K562 (cell line): ENCODE results near the gene KPNA4. TPM values are rescaled to one million over a fixed set of nuclear protein-coding genes. Genes with fewer than 3 reads are reported as not detected.

Experiments
- ATAC-seq: fragments of 200-7000 bp; cut with Tn5 transposase; 3 replicates; pipeline ENCODE4 v1.9.1; 2020; ENCODE audit warnings: moderate library complexity
- BruUV-seq: library from RNA; stranded (reverse); fragments of 400-500 nt; replicated peaks from 2 replicates; lab custom pipeline; 2021; lab: Mats Ljungman, UMichigan
- CTCF ChIA-PET: fragments of 300-600 bp; formaldehyde crosslinking; extraction: SDS; loops from one replicate; lab custom pipeline; 2021; ENCODE audit warnings: low intra/inter-chr PET ratio; lab: Yijun Ruan, JAX
- POLR2A ChIA-PET: fragments of 300-600, 350-650 bp; sonication (Branson Sonifier 250); formaldehyde crosslinking; extraction: SDS; loops from one replicate; lab custom pipeline; 2021; ENCODE audit warnings: antibody characterized with exemption, inconsistent platforms; lab: Yijun Ruan, JAX
- DNase-seq, 4 experiments: peaks; one replicate each; pipeline versions ENCODE4 v3.0.0 to v3.0.0-alpha.2; 2011 to 2018; ENCODE audit warnings: low spot score in 3 of 4, mixed read lengths in 3 of 4; ENCODE audit errors: extremely low read depth in 1 of 4
- FAIRE-seq: peaks from 2 replicates; lab custom pipeline; 2011; peaks lifted over from hg19 to GRCh38; lab: Jason Lieb, UNC
- H2AFZ ChIP-seq: 2 replicates; pipeline ENCODE4 v1.6.0; 2011; ENCODE audit warnings: low read depth, low read length, control low read depth, inconsistent platforms
- H3K27ac ChIP-seq: fragments of 200-600 bp; 3 replicates; pipeline ENCODE4 v1.8.0; 2011; ENCODE audit warnings: low read depth, mild to moderate bottlenecking, control low read depth, inconsistent platforms, low read length, moderate library complexity, mixed read lengths; ENCODE audit errors: extremely low read depth
- H3K27me3 ChIP-seq, 2 experiments: fragments of 300-600 bp in 1 of 2; 2 replicates in 1 of 2; 3 replicates in 1 of 2; pipeline versions ENCODE4 v1.6.0 to v1.8.0; 2011; ENCODE audit warnings: inconsistent platforms in 2 of 2, low read length in 2 of 2, mild to moderate bottlenecking in 1 of 2, mixed read lengths in 1 of 2, moderate library complexity in 1 of 2; ENCODE audit not compliant: control insufficient read depth in 2 of 2, insufficient read depth in 2 of 2
- H3K36me3 ChIP-seq: fragments of 300-600 bp; 3 replicates; pipeline ENCODE4 v1.8.0; 2011; ENCODE audit warnings: mild to moderate bottlenecking, low read length, inconsistent platforms; ENCODE audit not compliant: control insufficient read depth, insufficient read depth
- H3K4me1 ChIP-seq, 2 experiments: fragments of 200-600 bp in 1 of 2; replicated peaks in 1 of 2; 2 replicates in 1 of 2; 3 replicates in 1 of 2; pipeline versions ENCODE4 v1.5.1 to v1.8.0; 2011; ENCODE audit warnings: inconsistent platforms in 2 of 2, low read length in 2 of 2, mild to moderate bottlenecking in 1 of 2, mixed read lengths in 1 of 2, moderate library complexity in 1 of 2; ENCODE audit not compliant: control insufficient read depth in 2 of 2, insufficient read depth in 2 of 2
- H3K4me2 ChIP-seq: 2 replicates; pipeline ENCODE4 v1.6.1; 2011; ENCODE audit warnings: low read length, control low read depth, inconsistent platforms, mixed read lengths; ENCODE audit not compliant: insufficient read depth
- H3K4me3 ChIP-seq: fragments of 200-600 bp; sonication (generic), shearing (Covaris generic); 2 replicates; pipeline ENCODE4 v1.5.1; 2016; ENCODE audit warnings: control low read depth, inconsistent platforms
- H3K79me2 ChIP-seq: fragments of 200-600 bp; 3 replicates; pipeline ENCODE4 v1.8.0; 2011; ENCODE audit warnings: low read length, inconsistent platforms; ENCODE audit not compliant: control insufficient read depth, insufficient read depth
- H3K9ac ChIP-seq, 2 experiments: 2 replicates each; pipeline versions ENCODE4 v1.6.0 to v1.6.1; 2011; ENCODE audit warnings: low read depth in 2 of 2, low read length in 2 of 2, control low read depth in 1 of 2, inconsistent platforms in 1 of 2, mild to moderate bottlenecking in 1 of 2, mixed read lengths in 1 of 2; ENCODE audit not compliant: insufficient read depth in 1 of 2
- H3K9me1 ChIP-seq: one replicate; pipeline ENCODE4 v1.6.0; 2011; ENCODE audit warnings: inconsistent platforms, mild to moderate bottlenecking, low read length, moderate library complexity; ENCODE audit not compliant: control insufficient read depth, insufficient read depth
- H3K9me3 ChIP-seq: replicated peaks from 2 replicates; pipeline ENCODE4 v1.5.1; 2011; ENCODE audit warnings: low read depth, low read length, inconsistent platforms; ENCODE audit not compliant: control insufficient read depth, insufficient read depth
- H4K20me1 ChIP-seq: replicated peaks from 2 replicates; pipeline ENCODE4 v1.6.1; 2011; ENCODE audit warnings: low read length, inconsistent platforms, mixed read lengths; ENCODE audit not compliant: control insufficient read depth, insufficient read depth
- NR4A1 ChIP-seq, 2 experiments: fragments of 250-450 bp in 1 of 2; fragments of 450-650 bp in 1 of 2; sonication (Bioruptor Pico) in 1 of 2; IDR thresholded peaks; 2 replicates each; pipeline versions ENCODE4 v1.4.0 to v1.6.1; 2016 to 2020; ENCODE audit warnings: mild to moderate bottlenecking in 2 of 2, missing compliant biosample characterization in 1 of 2, missing genetic modification characterization in 1 of 2, moderate library complexity in 1 of 2
- RBBP5 ChIP-seq: fragments of 200-600 bp; sonication (generic); IDR thresholded peaks from 2 replicates; pipeline ENCODE4 v1.6.1; 2012; ENCODE audit warnings: borderline replicate concordance, mild to moderate bottlenecking, low read length, control low read depth, inconsistent platforms; ENCODE audit not compliant: insufficient read depth, poor library complexity, severe bottlenecking
- SMAD2 ChIP-seq: fragments of 150-350 bp; IDR thresholded peaks from 2 replicates; pipeline ENCODE4 v1.6.1; 2014; ENCODE audit warnings: low read depth, mild to moderate bottlenecking, low read length
- TAF9B ChIP-seq: fragments of 450-650 bp; IDR thresholded peaks from 2 replicates; pipeline ENCODE4 v1.6.1; 2018; ENCODE audit warnings: mild to moderate bottlenecking; ENCODE audit not compliant: partially characterized antibody
- UBTF ChIP-seq, 2 experiments: IDR thresholded peaks; 2 replicates each; pipeline ENCODE4 v1.6.1; 2012; ENCODE audit warnings: improper control_type of control experiment in 2 of 2, low read depth in 2 of 2, low read length in 2 of 2, borderline replicate concordance in 1 of 2
- ZNF79 ChIP-seq: fragments of 250-450 bp; sonication (Bioruptor Pico); IDR thresholded peaks from 2 replicates; pipeline ENCODE4 v1.4.0; 2020; ENCODE audit warnings: low read depth, mild to moderate bottlenecking, moderate library complexity
- WGBS: fragments of 100-300 bp; shearing (Covaris generic); methylation state at CpG from one replicate; pipeline ENCODE4 v1.1.6; 2016; ENCODE audit warnings: low coverage, mixed read lengths; ENCODE audit not compliant: insufficient coverage; ENCODE audit errors: missing lambda C conversion rate; 5-methylcytosine and 5-hydroxymethylcytosine counted together
- in situ Hi-C: fragments of 300-500 bp; cut with MboI; formaldehyde crosslinking; loops from 4 replicates; pipeline ENCODE4 v1.15.0; 2018; ENCODE audit warnings: inconsistent platforms, mixed read lengths
- intact Hi-C: fragments of 100-400 bp; cut with micrococcal nuclease; formaldehyde crosslinking; loops from 2 replicates; pipeline ENCODE4 v1.14.2; 2022
- polyA plus RNA-seq, 8 experiments: library from polyadenylated mRNA; depleted of rRNA in 4 of 8; stranded (reverse) in 5 of 8; unstranded in 3 of 8; fragments of >200 nt; fragmentation: Nextera tagmentation in 2 of 8; fragmentation: Illumina TruSeq in 1 of 8; extraction: Ambion mirVana in 2 of 8; extraction: Trizol in 1 of 8; gene quantifications; 2 replicates each; pipeline versions ENCODE4 v1.2.1 to v1.2.3, GENCODE V29; 2011 to 2014; ENCODE audit warnings: inconsistent platforms in 1 of 8, missing spikeins in 1 of 8
- total RNA-seq, 7 experiments: library from RNA; depleted of rRNA in 6 of 7; stranded (reverse); fragments of >200 nt in 6 of 7; fragmentation: Illumina TruSeq in 2 of 7; extraction: Trizol in 2 of 7; gene quantifications; 2 replicates each; pipeline versions ENCODE4 v1.2.1 to v1.2.3, GENCODE V29; 2011 to 2021; ENCODE audit warnings: low replicate concordance in 1 of 7
- TF ChIP-seq, protein P1 (sequence below): sonication (generic); formaldehyde crosslinking; IDR thresholded peaks from 2 replicates; pipeline ENCODE4 v1.8.1; 2023; ENCODE audit warnings: mild to moderate bottlenecking, missing genetic modification reagents

KPNA4 gene
- total and polyA plus RNA-seq, 9 of the 15 experiments (the other 6 are each of a cell fraction or from before 2014, with no cell fraction given): 13.9 to 66.6 (median 34.5) TPM

DNA sequence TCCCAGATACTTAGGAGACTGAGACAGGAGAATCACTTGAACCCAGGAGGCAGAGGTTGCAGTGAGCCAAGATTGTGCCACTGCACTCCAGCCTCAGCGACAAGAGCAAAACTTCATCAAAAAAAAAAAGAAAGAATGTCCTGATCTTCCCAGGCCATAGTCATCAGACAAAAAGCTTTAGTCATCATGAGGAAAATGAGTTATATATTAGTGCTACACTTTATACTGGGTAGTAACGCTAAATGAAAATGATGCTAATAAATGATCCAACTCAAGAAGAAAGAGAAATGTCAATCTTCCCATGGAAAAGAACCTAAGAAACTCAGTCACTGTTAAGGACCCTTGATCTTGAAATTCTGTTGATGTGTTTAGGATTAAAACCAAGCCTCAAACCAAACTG lies 89.5 kb downstream of the KPNA4 start:
- CTCF ChIA-PET: no interaction called here
- POLR2A ChIA-PET: no interaction called here

More for the DNA sequence above, 89.5 kb downstream of the KPNA4 start:
- intact Hi-C loops: no loop called here
- in situ Hi-C loops: no loop called here
- H3K4me2 ChIP-seq: no peak overlapping the region
- TF ChIP-seq ZNF79 (no peak), UBTF (IDR thresholded peaks at IDR 0.05; ENCODE audit: borderline replicate concordance in 1 of 2, low read depth in 2 of 2, low read length in 2 of 2) (no peak), NR4A1 (CRISPR knock-in tag; IDR thresholded peaks at IDR 0.05) (no peak), NR4A1 (tag; IDR thresholded peaks at IDR 0.05) (no peak), RBBP5 (no peak), SMAD2 (no peak), TAF9B (no peak)
- TF ChIP-seq, protein P1, sequence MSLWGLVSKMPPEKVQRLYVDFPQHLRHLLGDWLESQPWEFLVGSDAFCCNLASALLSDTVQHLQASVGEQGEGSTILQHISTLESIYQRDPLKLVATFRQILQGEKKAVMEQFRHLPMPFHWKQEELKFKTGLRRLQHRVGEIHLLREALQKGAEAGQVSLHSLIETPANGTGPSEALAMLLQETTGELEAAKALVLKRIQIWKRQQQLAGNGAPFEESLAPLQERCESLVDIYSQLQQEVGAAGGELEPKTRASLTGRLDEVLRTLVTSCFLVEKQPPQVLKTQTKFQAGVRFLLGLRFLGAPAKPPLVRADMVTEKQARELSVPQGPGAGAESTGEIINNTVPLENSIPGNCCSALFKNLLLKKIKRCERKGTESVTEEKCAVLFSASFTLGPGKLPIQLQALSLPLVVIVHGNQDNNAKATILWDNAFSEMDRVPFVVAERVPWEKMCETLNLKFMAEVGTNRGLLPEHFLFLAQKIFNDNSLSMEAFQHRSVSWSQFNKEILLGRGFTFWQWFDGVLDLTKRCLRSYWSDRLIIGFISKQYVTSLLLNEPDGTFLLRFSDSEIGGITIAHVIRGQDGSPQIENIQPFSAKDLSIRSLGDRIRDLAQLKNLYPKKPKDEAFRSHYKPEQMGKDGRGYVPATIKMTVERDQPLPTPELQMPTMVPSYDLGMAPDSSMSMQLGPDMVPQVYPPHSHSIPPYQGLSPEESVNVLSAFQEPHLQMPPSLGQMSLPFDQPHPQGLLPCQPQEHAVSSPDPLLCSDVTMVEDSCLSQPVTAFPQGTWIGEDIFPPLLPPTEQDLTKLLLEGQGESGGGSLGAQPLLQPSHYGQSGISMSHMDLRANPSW (CRISPR knock-in tag): no peak
- H3K9me1 ChIP-seq: no peaks in the 10 kb centered on the region
- WGBS: 57% methylated on average over 1 of the region's 2 CpGs
- H2AFZ ChIP-seq: no peak overlapping the region
- DNase-seq (no peak), ATAC-seq (no peak), FAIRE-seq (no peak)
- no peak overlapping the region for H3K9ac ChIP-seq
- H3K9me3 ChIP-seq: peaks cover under 1% of the 10 kb centered on the region; the same call in 1 of the 2 replicates
- H3K27ac ChIP-seq: no peak overlapping the region
- H3K4me1 ChIP-seq: peaks cover 0 to 3% of the 10 kb centered on the region in 2 experiments; a peak in 1 of 5 replicates
- H3K27me3 ChIP-seq: peaks cover 0 to 5% of the 10 kb centered on the region in 2 experiments; a peak in 1 of 5 replicates
- BruUV-seq: no TSS peak
- H4K20me1 ChIP-seq: no peaks in the 10 kb centered on the region
- H3K4me3 ChIP-seq: no peak overlapping the region
- H3K79me2 ChIP-seq: no peaks in the 10 kb centered on the region
- H3K36me3 ChIP-seq: no peaks in the 10 kb centered on the region
